SIG-M5 treated with dmso at 0.1 percent for 504 hours (cell line): ENCODE results near the gene NAT16.
A peak's percentile ranks its signal among the peaks of the same experiment; 100 is the strongest.

Experiments
- DNase-seq: peaks from one replicate; lab custom pipeline; 2025; ENCODE audit not compliant: unreplicated experiment; lab: John Stamatoyannopoulos, UW

NAT16 gene

GRCh38 chr7:101172005-101172853, 7.9 kb downstream of the NAT16 start:
- no peak for DNase-seq

- DNase-seq = no peak
These were observed 8.7 kb downstream of the NAT16 start for GRCh38 chr7:101171442-101171837.

- DNase-seq = no peak
These were observed 9.3 kb downstream of the NAT16 start for GRCh38 chr7:101170617-101171441.

GRCh38 chr7:101169838-101170551, 10.1 kb downstream of the NAT16 start:
- peak; percentile 54 for DNase-seq

- DNase-seq = no peak
These were observed 10.8 kb downstream of the NAT16 start for GRCh38 chr7:101169110-101169837.

GRCh38 chr7:101168412-101169049, 11.6 kb downstream of the NAT16 start:
- DNase-seq = no peak

- no peak for DNase-seq
These were observed 12.3 kb downstream of the NAT16 start for GRCh38 chr7:101167645-101168411.

GRCh38 chr7:101166909-101167644, 13.0 kb downstream of the NAT16 start:
- no peak for DNase-seq

GRCh38 chr7:101166648-101166908, 13.5 kb downstream of the NAT16 start:
- DNase-seq = no peak

- DNase-seq = no peak
These were observed 14.0 kb downstream of the NAT16 start for GRCh38 chr7:101165958-101166647.

GRCh38 chr7:101165075-101165957, 14.8 kb downstream of the NAT16 start, which contains the start of gene VGF:
TSS of gene VGF (minus strand) at chr7:101165569. CDS start at chr7:101164843, 726 bp downstream.
- peak; percentile 94 for DNase-seq

- DNase-seq = peak; percentile 41
These were observed 15.8 kb downstream of the NAT16 start for GRCh38 chr7:101164071-101164840.

GRCh38 chr7:101163279-101164070, 16.6 kb downstream of the NAT16 start:
- peak; percentile 50 for DNase-seq

GRCh38 chr7:101162551-101163278, 17.4 kb downstream of the NAT16 start:
- peak; percentile 50 for DNase-seq
